HUES6 (cell line): Measurements from ENCODE around the gene SLC29A1.
A peak's percentile ranks its signal among the peaks of the same experiment; 100 is the strongest.

Experiments
- H3K27ac ChIP-seq: 2 replicates; pipeline ENCODE4 v1.7.0; 2013; ENCODE audit warnings: low read depth, mild to moderate bottlenecking, low read length, inconsistent platforms
- H3K27me3 ChIP-seq: 2 replicates; pipeline ENCODE4 v1.6.1; 2013; ENCODE audit warnings: low read length; ENCODE audit not compliant: control insufficient read depth, insufficient read depth
- H3K36me3 ChIP-seq: 2 replicates; pipeline ENCODE4 v1.6.1; 2013; ENCODE audit warnings: low read length; ENCODE audit not compliant: control insufficient read depth, insufficient read depth
- H3K4me1 ChIP-seq: 2 replicates; pipeline ENCODE4 v1.6.1; 2013; ENCODE audit warnings: low read length; ENCODE audit not compliant: control insufficient read depth, insufficient read depth
- H3K4me3 ChIP-seq: 2 replicates; pipeline ENCODE4 v1.5.1; 2013; ENCODE audit warnings: low read depth, low read length
- H3K9ac ChIP-seq: one replicate; pipeline ENCODE4 v1.6.1; 2013; ENCODE audit warnings: mild to moderate bottlenecking, low read length
- H3K9me3 ChIP-seq: 2 replicates; pipeline ENCODE4 v1.6.1; 2013; ENCODE audit warnings: low read depth, low read length; ENCODE audit not compliant: control insufficient read depth, insufficient read depth

The SLC29A1 gene

GRCh38 chr6:44265722-44266233 is 42.4 kb downstream of the SLC29A1 start:
- Histone ChIP-seq H3K4me3 (0 out of 2 replicates have a peak overlapping the region, but pooled peaks have one; percentile 7), H3K9ac (no peak overlapping the region), H3K27me3 (peaks cover 21% of the 10 kb centered on the region), H3K9me3 (no peaks in the 10 kb centered on the region), H3K4me1 (peaks cover 35% of the 10 kb centered on the region), H3K27ac (no peak overlapping the region), H3K36me3 (no peaks in the 10 kb centered on the region; the same call in 1 of the 2 replicates)

GRCh38 chr6:44266347-44266746 is 43.0 kb downstream of the SLC29A1 start:
- Histone ChIP-seq H3K27ac (no peak overlapping the region), H3K9me3 (no peaks in the 10 kb centered on the region), H3K4me1 (peaks cover 39% of the 10 kb centered on the region), H3K27me3 (peaks cover 25% of the 10 kb centered on the region), H3K9ac (no peak overlapping the region), H3K4me3 (no peak overlapping the region), H3K36me3 (no peaks in the 10 kb centered on the region; the same call in 1 of the 2 replicates)

- no peak overlapping the region for H3K4me3 ChIP-seq
- no peaks in the 10 kb centered on the region for H3K9me3 ChIP-seq
- peaks cover 43% of the 10 kb centered on the region for H3K4me1 ChIP-seq
- H3K36me3 ChIP-seq, result no peaks in the 10 kb centered on the region
- H3K27ac ChIP-seq, result no peak overlapping the region
- H3K27me3 ChIP-seq, result peaks cover 34% of the 10 kb centered on the region
- no peak overlapping the region for H3K9ac ChIP-seq
These were observed 43.9 kb downstream of the SLC29A1 start for GRCh38 chr6:44267252-44267651.

GRCh38 chr6:44268095-44268628 is 44.8 kb downstream of the SLC29A1 start:
- peaks cover 43% of the 10 kb centered on the region for H3K27me3 ChIP-seq
- peaks cover 35% of the 10 kb centered on the region for H3K4me1 ChIP-seq
- no peak overlapping the region for H3K27ac ChIP-seq
- H3K4me3 ChIP-seq, result peak overlapping the region; percentile 5; the same call in 1 of the 2 replicates
- no peaks in the 10 kb centered on the region for H3K36me3 ChIP-seq
- no peak overlapping the region for H3K9ac ChIP-seq
- H3K9me3 ChIP-seq, result no peaks in the 10 kb centered on the region

- Histone ChIP-seq H3K27me3 (peaks cover 55% of the 10 kb centered on the region), H3K9me3 (no peaks in the 10 kb centered on the region), H3K9ac (no peak overlapping the region), H3K27ac (no peak overlapping the region), H3K4me1 (peaks cover 23% of the 10 kb centered on the region), H3K4me3 (no peak overlapping the region), H3K36me3 (no peaks in the 10 kb centered on the region)
These were observed 46.0 kb downstream of the SLC29A1 start for GRCh38 chr6:44269178-44269920.

- Histone ChIP-seq H3K27me3 (peaks cover 62% of the 10 kb centered on the region), H3K4me3 (peak within 1 kb of the TSS; percentile 42), H3K9me3 (no peaks in the 10 kb centered on the region), H3K4me1 (peaks cover 18% of the 10 kb centered on the region), H3K9ac (no peak within 1 kb of the TSS), H3K36me3 (no peaks in the 10 kb centered on the region), H3K27ac (no peak within 1 kb of the TSS)
These were observed 46.6 kb downstream of the SLC29A1 start, which contains the start of gene TMEM151B for GRCh38 chr6:44269921-44270525. Gene TMEM151B, plus strand, starts transcription at chr6:44270450. Its CDS starts 293 bp downstream, at chr6:44270743.

- Histone ChIP-seq H3K36me3 (no peaks in the 10 kb centered on the region), H3K9me3 (no peaks in the 10 kb centered on the region), H3K4me3 (peak overlapping the region; percentile 42), H3K9ac (no peak overlapping the region), H3K27me3 (peaks cover 69% of the 10 kb centered on the region), H3K4me1 (peaks cover 21% of the 10 kb centered on the region), H3K27ac (no peak overlapping the region)
These were observed 47.4 kb downstream of the SLC29A1 start for GRCh38 chr6:44270526-44271405.

GRCh38 chr6:44271406-44271723 is 48.0 kb downstream of the SLC29A1 start:
- Histone ChIP-seq H3K27me3 (peaks cover 75% of the 10 kb centered on the region), H3K9me3 (no peaks in the 10 kb centered on the region), H3K27ac (no peak overlapping the region), H3K36me3 (no peaks in the 10 kb centered on the region), H3K4me1 (peaks cover 21% of the 10 kb centered on the region), H3K9ac (no peak overlapping the region), H3K4me3 (peak overlapping the region; percentile 42)

GRCh38 chr6:44271914-44272313 is 48.5 kb downstream of the SLC29A1 start:
- Histone ChIP-seq H3K9ac (no peak overlapping the region), H3K4me1 (peaks cover 21% of the 10 kb centered on the region), H3K36me3 (no peaks in the 10 kb centered on the region), H3K4me3 (no peak overlapping the region), H3K27me3 (peaks cover 80% of the 10 kb centered on the region), H3K27ac (no peak overlapping the region), H3K9me3 (no peaks in the 10 kb centered on the region)

- Histone ChIP-seq H3K4me1 (peaks cover 21% of the 10 kb centered on the region), H3K27me3 (peaks cover 87% of the 10 kb centered on the region), H3K9me3 (no peaks in the 10 kb centered on the region), H3K9ac (no peak overlapping the region), H3K36me3 (no peaks in the 10 kb centered on the region), H3K27ac (no peak overlapping the region), H3K4me3 (no peak overlapping the region)
These were observed 49.1 kb downstream of the SLC29A1 start for GRCh38 chr6:44272529-44272928.
